Astrocyte of the spinal cord (primary cell): Measurements from ENCODE around the gene EXO1.

Experiments
- DNase-seq: peaks from one replicate; pipeline ENCODE4 v3.0.0; 2011; ENCODE audit warnings: low read depth, low spot score
- H3K4me3 ChIP-seq: 2 replicates; pipeline ENCODE4 v1.5.1; 2011; ENCODE audit warnings: low read depth, mild to moderate bottlenecking, low read length, moderate library complexity
- CTCF ChIP-seq: IDR thresholded peaks from 2 replicates; pipeline ENCODE4 v1.5.1; 2012; ENCODE audit warnings: low read depth, mild to moderate bottlenecking, low read length, inconsistent platforms
- in situ Hi-C: cut with HindIII; loops from 2 replicates; pipeline ENCODE4 v1.10.0; 2017; ENCODE audit warnings: low sequenced_read_pairs

EXO1 gene

GRCh38 chr1:241934866-241935265 lies 86.9 kb downstream of the EXO1 start:
- in situ Hi-C loops, result no loop called here
- TF ChIP-seq CTCF, result no peak

More at GRCh38 chr1:241934866-241935265, 86.9 kb downstream of the EXO1 start:
- no peak for DNase-seq
- no peak overlapping the region for H3K4me3 ChIP-seq
